Endodermal cell (in vitro differentiated cells): ENCODE results near the gene STX10. TPM values are rescaled to one million over a fixed set of nuclear protein-coding genes. Genes with fewer than 3 reads are reported as not detected.

ENCODE experiments used
- DNase-seq: peaks from one replicate; pipeline ENCODE4 v3.0.0-alpha.2; 2017
- H3K27ac ChIP-seq: 2 replicates; pipeline ENCODE4 v1.5.1; 2013; ENCODE audit warnings: mild to moderate bottlenecking, low read depth, low read length, moderate library complexity
- H3K27me3 ChIP-seq: 2 replicates; pipeline ENCODE4 v1.6.1; 2013; ENCODE audit warnings: mild to moderate bottlenecking, low read length, moderate library complexity; ENCODE audit not compliant: insufficient read depth, control insufficient read depth, poor library complexity, severe bottlenecking
- H3K36me3 ChIP-seq: 2 replicates; pipeline ENCODE4 v1.7.0; 2013; ENCODE audit warnings: mild to moderate bottlenecking, low read length, moderate library complexity; ENCODE audit not compliant: control insufficient read depth, insufficient read depth
- H3K4me1 ChIP-seq: one replicate; pipeline ENCODE4 v1.7.0; 2013; ENCODE audit warnings: low read length; ENCODE audit not compliant: control insufficient read depth, insufficient read depth
- H3K4me3 ChIP-seq: 2 replicates; pipeline ENCODE4 v1.5.1; 2013; ENCODE audit warnings: mild to moderate bottlenecking, low read length, moderate library complexity
- H3K9ac ChIP-seq: 2 replicates; pipeline ENCODE4 v1.6.1; 2013; ENCODE audit warnings: mild to moderate bottlenecking, low read length, moderate library complexity; ENCODE audit not compliant: poor library complexity, severe bottlenecking; ENCODE audit errors: extremely low read depth
- H3K9me3 ChIP-seq: 2 replicates; pipeline ENCODE4 v1.6.1; 2013; ENCODE audit warnings: mild to moderate bottlenecking, low read length, moderate library complexity; ENCODE audit not compliant: control insufficient read depth
- H3K27ac Mint-ChIP-seq: 2 replicates; pipeline ENCODE4 v1.8.0; 2020; ENCODE audit warnings: mixed read lengths
- H3K27me3 Mint-ChIP-seq: 2 replicates; pipeline ENCODE4 v1.8.0; 2021; ENCODE audit warnings: mild to moderate bottlenecking, mixed read lengths; ENCODE audit not compliant: insufficient read depth
- H3K36me3 Mint-ChIP-seq: 2 replicates; pipeline ENCODE4 v1.8.0; 2020; ENCODE audit warnings: low read depth, mixed read lengths
- H3K4me1 Mint-ChIP-seq: 2 replicates; pipeline ENCODE4 v1.8.0; 2020; ENCODE audit warnings: mixed read lengths
- H3K4me3 Mint-ChIP-seq: 2 replicates; pipeline ENCODE4 v1.8.0; 2020; ENCODE audit warnings: mild to moderate bottlenecking, moderate library complexity, mixed read lengths
- H3K9me3 Mint-ChIP-seq: 2 replicates; pipeline ENCODE4 v1.8.0; 2020; ENCODE audit warnings: mild to moderate bottlenecking, mixed read lengths
- CTCF ChIP-seq: fragments of 200-600 bp; sonication (generic); conservative IDR thresholded peaks from 2 replicates; pipeline ENCODE4 v1.5.0; 2021; ENCODE audit warnings: antibody characterized with exemption, mild to moderate bottlenecking
- WGBS, 2 experiments: methylation state at CpG; one replicate each; pipeline versions ENCODE4 v1.1.5 to v1.1.7; 2013; ENCODE audit warnings: missing lambda C conversion rate in 2 of 2, mixed read lengths in 1 of 2; ENCODE audit not compliant: insufficient coverage in 1 of 2, insufficient read length in 1 of 2; 5-methylcytosine and 5-hydroxymethylcytosine counted together
- long read RNA-seq, 4 experiments: library from polyadenylated mRNA in 2 of 4; library from RNA in 1 of 4; library from capped mRNA in 1 of 4; stranded (forward) in 3 of 4; unstranded in 1 of 4; transcript quantifications; one replicate each; pipeline ENCODE4 v2.0.0, GENCODE V29; 2020 to 2021; ENCODE audit warnings: inconsistent platforms in 1 of 4
- polyA plus RNA-seq, 2 experiments: library from polyadenylated mRNA; stranded (reverse); fragments of 50-300 nt; gene quantifications; one replicate each; pipeline ENCODE4 v1.2.3, GENCODE V29; 2013
- total RNA-seq, 2 donors: library from RNA; stranded (reverse); fragmentation: NEBNext Ultra II Directional in 1 of 2; extraction: Animal tissue kit (Norgen Biotek cat#: 25700) in 1 of 2; gene quantifications; 2 replicates in 1 of 2; 3 replicates in 1 of 2; pipeline ENCODE4 v1.2.1, GENCODE V29; 2021

Gene STX10, protein sequence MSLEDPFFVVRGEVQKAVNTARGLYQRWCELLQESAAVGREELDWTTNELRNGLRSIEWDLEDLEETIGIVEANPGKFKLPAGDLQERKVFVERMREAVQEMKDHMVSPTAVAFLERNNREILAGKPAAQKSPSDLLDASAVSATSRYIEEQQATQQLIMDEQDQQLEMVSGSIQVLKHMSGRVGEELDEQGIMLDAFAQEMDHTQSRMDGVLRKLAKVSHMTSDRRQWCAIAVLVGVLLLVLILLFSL
- 10 to 100 TPM; 30.8 to 34.8 TPM for total RNA-seq
- 44.8 TPM for polyA plus RNA-seq (2013, experiment 1 of 2)
- 42.4 TPM for polyA plus RNA-seq (2013, experiment 2 of 2)
- long read RNA-seq, experiment 1, partial matches to known transcripts, result 5 of 11 reads
- long read RNA-seq, experiment 1, other reads (novel, unspliced or antisense), result 4 of 11 reads
- long read RNA-seq, experiment 2, transcript STX10-204 (8 exons, 1,136 nt), result major isoform, 17 of 35 reads
- long read RNA-seq, experiment 2, partial matches to known transcripts, result 16 of 35 reads
- long read RNA-seq, experiment 2, other reads (novel, unspliced or antisense), result 2 of 35 reads
- long read RNA-seq, experiment 3, transcript STX10-204 (8 exons, 1,136 nt), result major isoform, 19 of 34 reads
- long read RNA-seq, experiment 3, partial matches to known transcripts, result 9 of 34 reads
- long read RNA-seq, experiment 3, other reads (novel, unspliced or antisense), result 2 of 34 reads
- long read RNA-seq, experiment 4, transcript STX10-204 (8 exons, 1,136 nt), result major isoform, 37 of 57 reads
- long read RNA-seq, experiment 4, partial matches to known transcripts, result 11 of 57 reads
- long read RNA-seq, experiment 4, other reads (novel, unspliced or antisense), result 4 of 57 reads

DNA sequence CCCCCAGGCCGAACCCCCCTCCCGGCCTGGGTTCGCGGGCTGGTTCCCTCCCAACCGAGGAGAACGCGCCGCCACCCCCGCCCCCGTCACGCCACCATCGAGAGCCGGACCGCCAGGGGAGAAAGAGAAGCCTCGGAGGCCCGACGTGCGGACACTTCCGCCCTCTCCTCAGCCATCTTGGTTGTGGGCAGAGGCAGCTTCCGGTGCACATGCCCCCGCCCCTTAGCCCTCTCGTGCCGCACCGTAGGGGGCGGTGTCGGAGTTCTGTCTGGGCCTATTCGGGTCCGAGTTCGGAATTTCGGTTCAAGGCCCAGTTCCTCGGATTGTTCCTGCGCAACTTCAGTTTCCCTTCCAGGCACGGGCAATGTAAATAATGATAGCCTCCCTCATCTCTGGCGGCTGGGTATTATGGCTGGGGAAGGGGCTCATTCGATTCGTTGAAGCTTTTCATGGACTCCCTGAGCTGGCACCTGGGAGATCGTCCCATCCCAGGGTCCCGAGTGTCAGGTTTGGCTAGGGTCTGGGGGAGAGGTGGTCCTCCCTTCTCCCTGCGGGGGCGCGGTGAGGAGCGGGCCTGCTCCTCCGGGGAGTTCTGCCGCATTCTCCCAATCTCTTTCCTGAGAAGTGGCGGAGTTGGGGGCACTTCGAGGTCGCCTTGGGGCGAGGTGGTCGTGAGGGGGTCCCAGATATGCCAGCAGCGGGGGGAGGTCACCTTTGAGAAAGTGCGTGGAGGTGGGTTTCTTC is at the start of gene STX10, which contains the start of gene IER2:
Gene STX10 (minus strand): TSS at position 189 of the 744 bp plus-strand sequence. CDS start 202 bp downstream, outside the sequence.
Gene IER2 (plus strand): TSS at position 225 of the 744 bp plus-strand sequence. CDS start 2,776 bp downstream, outside the sequence.
- H3K4me1 ChIP-seq, result no peaks in the 10 kb centered on the region
- peak within 1 kb of the TSS; percentile 99 for H3K4me3 ChIP-seq
- DNase-seq, result peak; percentile 97
- H3K9ac ChIP-seq, result peak within 1 kb of the TSS; percentile 98
- H3K9me3 ChIP-seq, result no peaks in the 10 kb centered on the region
- Mint-ChIP-seq H3K4me3 (peak within 1 kb of the TSS; percentile 100), H3K36me3 (peaks cover 13% of the 10 kb centered on the region), H3K4me1 (peaks cover 4% of the 10 kb centered on the region), H3K27ac (peak within 1 kb of the TSS; percentile 100), H3K9me3 (no peaks in the 10 kb centered on the region), H3K27me3 (no peaks in the 10 kb centered on the region)
- TF ChIP-seq CTCF, result peak; percentile 63
- 0 to 1% methylated on average over 18 to 47 of the region's 51 CpGs for WGBS, 2 experiments
- no peaks in the 10 kb centered on the region for H3K27me3 ChIP-seq
- no peaks in the 10 kb centered on the region for H3K36me3 ChIP-seq
- peak within 1 kb of the TSS; percentile 80 for H3K27ac ChIP-seq

- Mint-ChIP-seq H3K27ac (no peak overlapping the region), H3K9me3 (peaks cover 3% of the 10 kb centered on the region), H3K36me3 (no peaks in the 10 kb centered on the region), H3K4me1 (no peaks in the 10 kb centered on the region), H3K4me3 (no peak overlapping the region), H3K27me3 (no peaks in the 10 kb centered on the region)
- Histone ChIP-seq H3K27me3 (no peaks in the 10 kb centered on the region), H3K4me1 (no peaks in the 10 kb centered on the region), H3K9ac (no peak overlapping the region), H3K4me3 (no peak overlapping the region), H3K27ac (no peak overlapping the region), H3K36me3 (no peaks in the 10 kb centered on the region), H3K9me3 (no peaks in the 10 kb centered on the region)
- no peak for DNase-seq
- no peak for TF ChIP-seq CTCF
- 92 to 94% methylated on average over 14 to 18 of the region's 18 CpGs for WGBS, 2 experiments
Measured at GRCh38 chr19:13198634-13199033, 48.5 kb upstream of the STX10 start.

GRCh38 chr19:13195678-13196077 is 45.5 kb upstream of the STX10 start:
- Histone ChIP-seq H3K27me3 (no peaks in the 10 kb centered on the region), H3K9ac (no peak overlapping the region), H3K4me3 (no peak overlapping the region), H3K9me3 (no peaks in the 10 kb centered on the region), H3K36me3 (no peaks in the 10 kb centered on the region), H3K27ac (no peak overlapping the region), H3K4me1 (no peaks in the 10 kb centered on the region)
- peak overlapping the region; percentile 26 for H3K27ac Mint-ChIP-seq
- H3K27me3 Mint-ChIP-seq, result no peaks in the 10 kb centered on the region
- no peaks in the 10 kb centered on the region for H3K36me3 Mint-ChIP-seq
- H3K4me3 Mint-ChIP-seq, result no peak overlapping the region
- 68 to 74% methylated on average over 9 to 11 of the region's 11 CpGs for WGBS, 2 experiments
- peak; percentile 87 for TF ChIP-seq CTCF
- H3K4me1 Mint-ChIP-seq, result no peaks in the 10 kb centered on the region
- peak; percentile 93 for DNase-seq
- peaks cover 3% of the 10 kb centered on the region for H3K9me3 Mint-ChIP-seq
